NT2/D1 (cell line): ENCODE measurements around the gene PML.
"Not testable (repeated sequence)": the region's sequence is repeated elsewhere in the genome, so short reads cannot be mapped to it uniquely, and the experiment has no call there.

Experiments
- SUZ12 ChIP-seq: IDR thresholded peaks from 2 replicates; pipeline ENCODE4 v1.6.1; 2011; ENCODE audit not compliant: insufficient read length, insufficient read depth; ENCODE audit errors: extremely low read depth
- YY1 ChIP-seq: IDR thresholded peaks from 2 replicates; pipeline ENCODE4 v1.6.1; 2011; ENCODE audit not compliant: insufficient read length, insufficient read depth

- TF ChIP-seq YY1, SUZ12: not testable (repeated sequence)
Measured at GRCh38 chr15:74094567-74094966, 100.1 kb downstream of the PML start.
